ENCODE data around the gene AHCYL2. TPM values are rescaled to one million over a fixed set of nuclear protein-coding genes. Genes with fewer than 3 reads are reported as not detected.
"Not testable (repeated sequence)": the region's sequence is repeated elsewhere in the genome, so short reads cannot be mapped to it uniquely, and the experiment has no call there.

Gene AHCYL2
- total RNA-seq, 4 donors from 2014 or later, result 10.9 to 19.4 (median 14.6) TPM

DNA sequence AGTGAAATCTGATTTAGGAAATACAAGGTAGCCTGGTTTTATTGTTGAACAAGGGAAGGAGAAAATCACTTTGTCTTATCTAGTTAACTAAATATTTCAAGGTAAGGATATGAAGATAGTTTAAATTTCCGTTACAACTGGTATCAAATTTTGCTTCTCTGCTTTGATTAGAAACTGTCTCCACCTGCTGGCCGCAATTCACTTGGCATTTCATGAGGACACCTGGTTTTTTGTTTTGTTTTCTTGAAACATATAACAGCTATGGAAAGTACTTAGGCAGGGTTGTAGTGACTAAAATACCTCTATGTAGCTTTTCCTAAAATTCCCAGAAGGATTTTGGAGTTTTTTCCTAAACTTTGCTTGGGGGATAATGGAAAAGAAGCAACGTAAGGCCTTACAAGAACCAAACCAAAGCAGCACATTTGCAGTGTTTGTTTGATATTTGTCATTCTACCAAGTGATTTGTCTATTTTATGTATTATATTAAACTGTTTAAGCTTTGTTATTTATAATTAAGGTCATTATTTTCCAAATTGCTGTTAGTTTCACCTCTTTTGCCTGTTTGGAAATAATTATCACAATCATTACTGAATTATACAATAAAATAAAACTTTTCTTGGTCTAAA lies 73.6 kb downstream of the AHCYL2 start:
- TF ChIP-seq, protein P1, sequence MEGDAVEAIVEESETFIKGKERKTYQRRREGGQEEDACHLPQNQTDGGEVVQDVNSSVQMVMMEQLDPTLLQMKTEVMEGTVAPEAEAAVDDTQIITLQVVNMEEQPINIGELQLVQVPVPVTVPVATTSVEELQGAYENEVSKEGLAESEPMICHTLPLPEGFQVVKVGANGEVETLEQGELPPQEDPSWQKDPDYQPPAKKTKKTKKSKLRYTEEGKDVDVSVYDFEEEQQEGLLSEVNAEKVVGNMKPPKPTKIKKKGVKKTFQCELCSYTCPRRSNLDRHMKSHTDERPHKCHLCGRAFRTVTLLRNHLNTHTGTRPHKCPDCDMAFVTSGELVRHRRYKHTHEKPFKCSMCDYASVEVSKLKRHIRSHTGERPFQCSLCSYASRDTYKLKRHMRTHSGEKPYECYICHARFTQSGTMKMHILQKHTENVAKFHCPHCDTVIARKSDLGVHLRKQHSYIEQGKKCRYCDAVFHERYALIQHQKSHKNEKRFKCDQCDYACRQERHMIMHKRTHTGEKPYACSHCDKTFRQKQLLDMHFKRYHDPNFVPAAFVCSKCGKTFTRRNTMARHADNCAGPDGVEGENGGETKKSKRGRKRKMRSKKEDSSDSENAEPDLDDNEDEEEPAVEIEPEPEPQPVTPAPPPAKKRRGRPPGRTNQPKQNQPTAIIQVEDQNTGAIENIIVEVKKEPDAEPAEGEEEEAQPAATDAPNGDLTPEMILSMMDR (IDR thresholded peaks at IDR 0.05), result no peak
- ATAC-seq (ENCODE audit: low FRiP score) (no peak), DNase-seq (ENCODE audit: low spot score) (peak; percentile 36)

DNA sequence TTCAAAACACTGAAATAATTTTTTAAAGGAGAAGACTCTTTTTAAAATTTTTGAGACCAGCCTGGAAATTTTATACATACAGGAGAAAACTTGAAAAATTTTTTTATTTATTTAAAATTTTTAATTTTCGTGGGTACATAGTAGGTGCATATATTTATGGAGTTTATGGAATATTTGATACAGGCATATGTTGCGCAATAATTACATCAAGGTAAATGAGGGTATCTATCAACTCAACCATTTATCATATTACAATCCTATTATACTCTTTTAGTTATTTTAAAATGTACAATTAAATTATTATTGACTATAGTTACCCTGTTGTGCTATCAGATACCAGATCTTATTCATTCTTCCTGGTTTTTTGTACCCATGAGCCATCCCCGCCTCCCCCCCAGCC lies 75.1 kb downstream of the AHCYL2 start:
- no peak for ATAC-seq (ENCODE audit: low FRiP score)
- DNase-seq (ENCODE audit: low spot score), result no peak
- TF ChIP-seq, protein P1 (IDR thresholded peaks at IDR 0.05), result no peak

DNA sequence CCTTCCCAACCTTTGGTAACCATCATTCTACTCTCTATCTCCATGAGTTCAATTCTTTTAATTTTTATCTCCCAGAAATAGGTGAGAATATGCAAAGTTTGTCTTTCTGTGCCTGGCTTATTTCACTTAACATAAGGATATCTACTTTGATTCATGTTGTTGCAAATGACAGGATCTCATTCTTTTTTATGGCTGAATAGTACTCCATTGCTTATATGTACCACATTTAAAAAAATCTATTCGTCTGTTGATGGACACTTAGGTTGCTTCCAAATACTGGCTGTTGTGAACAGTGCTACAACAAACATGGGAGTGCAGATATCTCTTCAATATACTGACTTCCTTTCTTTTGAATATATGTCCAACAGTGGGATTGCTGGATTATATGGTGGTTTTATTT lies 75.5 kb downstream of the AHCYL2 start:
- not testable (repeated sequence) for DNase-seq (ENCODE audit: low spot score); ATAC-seq (ENCODE audit: low FRiP score)

DNA sequence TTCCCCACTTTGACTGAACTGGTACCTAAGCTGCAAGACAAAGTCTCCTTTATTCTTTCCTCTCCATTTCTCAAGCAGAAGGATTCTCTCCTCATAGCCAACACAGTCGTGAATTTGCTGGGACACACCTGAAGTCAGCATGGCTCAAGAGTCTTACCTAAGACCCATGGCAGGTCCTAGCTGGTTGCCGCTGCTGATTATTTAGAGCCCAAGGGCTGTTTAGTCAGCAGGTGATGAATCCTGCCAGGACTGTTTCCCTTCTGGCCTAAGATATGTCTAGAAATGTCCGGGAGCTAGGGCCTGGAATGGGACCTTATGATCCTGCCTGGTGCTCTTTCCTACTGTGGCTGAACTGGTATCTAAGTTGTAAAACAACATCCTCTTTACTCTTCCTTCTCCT lies 82.8 kb downstream of the AHCYL2 start:
- ATAC-seq (ENCODE audit: low FRiP score) (no peak), DNase-seq (ENCODE audit: low spot score) (no peak)
- TF ChIP-seq, protein P1 (IDR thresholded peaks at IDR 0.05), result no peak

DNA sequence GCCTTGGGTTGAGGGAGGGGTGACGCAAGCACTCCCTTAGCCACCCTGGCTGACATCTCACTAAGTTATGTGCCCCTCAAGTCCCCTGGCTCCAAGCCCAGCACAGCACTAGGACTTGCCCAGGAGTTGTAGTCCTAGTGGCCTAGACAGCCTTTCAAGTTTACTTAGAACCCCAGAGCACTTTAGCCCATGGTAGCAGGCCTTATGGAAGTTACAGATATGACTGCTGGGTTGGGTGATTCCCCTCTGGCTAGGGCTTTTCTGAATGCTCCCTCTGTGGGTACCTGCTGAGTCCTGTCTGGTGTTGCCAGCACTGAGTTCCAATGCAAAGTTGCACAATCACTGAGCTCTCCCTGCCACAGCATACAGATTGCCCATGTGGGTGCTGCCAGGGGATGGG lies 83.2 kb downstream of the AHCYL2 start:
- ATAC-seq (ENCODE audit: low FRiP score), result peak; percentile 59
- TF ChIP-seq, protein P1 (IDR thresholded peaks at IDR 0.05), result no peak
- DNase-seq (ENCODE audit: low spot score), result no peak

DNA sequence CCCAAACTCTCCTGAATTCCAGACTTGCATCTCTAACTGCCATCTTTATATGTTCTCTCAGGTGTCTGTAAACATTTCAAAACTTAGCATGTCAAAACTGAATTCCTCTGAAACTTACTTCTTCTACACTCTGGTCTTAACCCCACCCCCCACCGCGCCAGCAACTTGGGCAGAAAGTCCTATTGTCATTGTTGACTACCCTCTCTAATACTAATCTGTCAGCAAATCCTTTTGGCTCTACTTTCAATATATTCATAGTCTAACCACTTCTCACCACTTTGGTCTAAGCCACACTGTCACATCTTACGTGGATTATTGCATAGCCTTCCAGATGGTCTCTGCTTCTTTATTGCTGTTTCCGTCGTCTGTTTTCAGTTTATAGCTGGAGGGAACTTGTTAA lies 86.6 kb downstream of the AHCYL2 start:
- ATAC-seq (ENCODE audit: low FRiP score) (no peak), DNase-seq (ENCODE audit: low spot score) (no peak)
- TF ChIP-seq, protein P1 (IDR thresholded peaks at IDR 0.05), result no peak

DNA sequence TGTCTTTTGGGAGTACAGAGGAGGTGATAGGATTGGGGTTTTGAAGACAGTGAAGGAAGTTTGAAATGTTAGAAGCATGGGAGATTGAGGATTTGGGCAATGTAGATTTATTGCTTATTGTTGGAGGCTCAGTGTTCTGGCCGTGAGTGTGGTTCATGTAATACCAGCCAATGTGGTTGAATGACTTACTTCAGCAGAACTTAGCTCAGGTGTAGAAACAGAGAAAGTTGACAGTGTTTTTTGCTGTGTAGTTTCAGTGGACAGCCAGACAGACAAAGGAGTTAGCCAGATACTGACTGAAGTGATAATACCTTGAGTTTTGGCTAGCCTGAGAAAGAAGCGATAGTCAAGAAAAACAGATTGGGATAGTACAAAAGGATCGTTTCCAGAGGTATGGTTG lies 88.5 kb downstream of the AHCYL2 start:
- TF ChIP-seq, protein P1 (IDR thresholded peaks at IDR 0.05), result no peak
- ATAC-seq (ENCODE audit: low FRiP score), result no peak
- DNase-seq (ENCODE audit: low spot score), result no peak

Data from omental fat pad (tissue), 4 donors.